Activated T-cell treated with anti-CD3 and anti-CD28 coated beads for 24 hours (primary cell): ENCODE results near the gene NXPH2.
"Not testable (repeated sequence)": the region's sequence is repeated elsewhere in the genome, so short reads cannot be mapped to it uniquely, and the experiment has no call there.

Experiments used
- DNase-seq: peaks from one replicate; pipeline ENCODE4 v3.0.0-alpha.2; 2020; ENCODE audit warnings: low read depth

Gene NXPH2

GRCh38 chr2:138757384-138757783, 22.8 kb downstream of the NXPH2 start:
- DNase-seq, result no peak

DNA sequence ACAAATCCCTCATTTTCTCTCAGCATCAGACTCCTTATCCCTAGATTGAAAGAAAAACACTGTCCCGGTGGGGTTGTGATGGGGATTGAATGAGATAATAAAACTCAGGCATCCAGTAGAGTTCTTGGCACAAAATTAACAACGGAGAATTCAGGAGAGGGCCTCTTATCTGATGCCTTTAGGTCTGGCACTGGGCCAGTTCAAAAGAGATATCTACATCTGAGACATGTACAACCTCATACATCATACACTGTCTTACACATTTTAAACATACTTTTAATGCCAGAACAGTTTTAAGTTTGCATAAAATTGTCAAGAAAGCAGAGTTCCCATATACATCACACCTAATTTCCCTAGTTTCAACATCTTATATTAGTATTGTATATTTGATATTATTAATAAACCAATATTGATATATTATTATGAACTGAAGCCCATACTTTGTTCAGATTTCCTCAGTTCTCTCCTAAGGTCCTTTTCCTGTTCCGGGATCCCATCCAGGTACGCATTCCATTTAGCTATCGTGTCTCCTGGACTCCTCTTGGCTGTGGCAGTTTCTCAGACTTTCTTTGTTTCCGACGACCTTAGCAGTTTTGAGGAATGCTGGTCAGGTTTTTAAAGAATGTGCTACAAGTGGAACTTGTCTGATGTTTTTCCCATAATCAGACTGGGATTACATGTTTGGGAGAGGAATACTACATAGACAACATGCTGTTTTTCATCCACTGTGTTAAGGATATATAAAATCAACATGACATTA, 27.8 kb downstream of the NXPH2 start:
- DNase-seq, result no peak

DNA sequence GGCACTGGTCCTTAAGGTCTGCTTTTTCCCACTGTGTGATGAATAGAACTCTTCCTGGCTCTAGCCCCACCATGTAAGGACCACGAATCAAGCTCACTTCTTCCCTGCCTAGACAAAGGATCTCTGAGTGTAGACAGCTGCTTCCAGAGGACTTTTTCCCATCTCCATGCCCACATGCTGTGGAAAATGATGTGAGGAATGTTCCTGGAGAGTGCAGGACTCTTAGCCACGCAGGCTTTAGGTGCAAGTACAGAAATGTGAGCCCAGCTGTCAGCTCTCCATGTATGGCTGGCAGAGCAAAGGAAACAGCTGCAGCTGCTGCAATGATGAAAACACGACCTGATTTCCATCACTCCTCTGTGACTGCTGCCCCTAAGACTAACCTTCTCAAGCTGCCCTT, 35.5 kb downstream of the NXPH2 start:
- DNase-seq, result no peak

DNA sequence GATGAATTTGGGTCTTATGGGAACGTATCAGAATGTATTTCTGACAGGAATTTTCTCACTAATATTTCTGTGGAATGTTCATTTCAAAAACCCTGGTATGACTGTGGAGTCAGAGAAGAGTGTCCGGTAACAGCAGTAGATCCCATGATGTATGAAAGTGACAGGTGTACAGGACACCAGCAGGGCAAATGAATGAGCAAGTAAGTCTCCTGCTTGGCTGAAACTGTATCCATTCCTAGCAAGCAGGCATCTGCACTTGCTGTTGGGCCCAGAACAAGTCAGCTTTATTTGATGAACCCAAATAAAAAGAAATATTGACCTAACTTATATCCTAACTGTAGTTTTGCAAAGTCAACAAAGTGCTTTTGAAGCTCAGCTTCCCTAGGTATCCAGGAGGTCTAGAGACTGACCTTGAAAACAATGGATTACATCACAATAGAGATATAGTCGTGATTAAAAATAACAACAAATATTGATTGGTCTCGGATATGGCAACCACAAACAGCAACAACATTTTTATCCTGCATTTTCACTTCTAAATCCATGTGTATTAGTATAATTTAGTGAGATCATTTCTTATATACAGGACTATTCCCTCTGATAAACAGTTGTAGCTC, 37.6 kb downstream of the NXPH2 start:
- DNase-seq, result no peak

GRCh38 chr2:138741851-138742250, 38.3 kb downstream of the NXPH2 start:
- no peak for DNase-seq

GRCh38 chr2:138737009-138737554, 43.1 kb downstream of the NXPH2 start:
- not testable (repeated sequence) for DNase-seq

DNA sequence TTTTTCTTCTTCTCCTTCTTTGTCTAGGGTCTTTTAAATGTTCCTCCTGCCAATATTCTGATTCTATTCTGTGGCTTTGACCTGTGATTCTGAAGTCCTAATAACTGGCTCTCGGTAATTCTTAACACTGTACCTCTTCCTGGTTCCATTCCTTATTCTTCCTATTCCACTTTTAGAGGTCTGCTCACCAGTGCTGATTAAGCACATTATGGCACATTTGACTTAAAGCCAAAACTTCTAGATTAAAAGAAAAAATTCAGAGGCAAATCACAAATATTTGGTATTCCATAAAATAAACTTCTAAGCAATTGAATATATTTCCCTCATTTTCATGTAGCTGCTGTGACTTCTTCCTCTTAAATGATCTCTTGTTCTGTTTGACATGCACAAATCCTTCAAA, 47.5 kb downstream of the NXPH2 start:
- DNase-seq, result no peak

- DNase-seq, result no peak
Observed at GRCh38 chr2:138730497-138731030, 49.6 kb downstream of the NXPH2 start.

DNA sequence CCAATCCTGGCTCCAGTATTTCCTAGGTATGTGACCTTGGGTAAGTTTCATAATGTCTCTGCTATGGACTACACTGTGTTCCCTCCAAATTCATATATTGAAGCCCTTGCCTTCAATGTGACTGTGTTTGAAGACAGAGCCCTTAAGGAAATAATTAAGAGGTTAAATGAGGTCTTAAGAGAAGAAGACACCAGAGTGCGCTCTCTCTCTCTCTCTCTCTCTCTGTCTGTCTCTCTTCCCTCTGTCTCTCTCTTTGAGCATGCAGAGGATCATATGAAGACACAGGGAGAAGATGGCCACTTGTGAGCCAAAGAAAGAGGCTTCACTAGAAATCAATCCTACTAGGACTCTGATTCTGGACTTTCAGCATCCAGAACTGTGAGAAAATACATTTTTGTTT, 52.2 kb downstream of the NXPH2 start:
- no peak for DNase-seq

GRCh38 chr2:138726681-138727080, 53.5 kb downstream of the NXPH2 start:
- DNase-seq, result no peak

DNA sequence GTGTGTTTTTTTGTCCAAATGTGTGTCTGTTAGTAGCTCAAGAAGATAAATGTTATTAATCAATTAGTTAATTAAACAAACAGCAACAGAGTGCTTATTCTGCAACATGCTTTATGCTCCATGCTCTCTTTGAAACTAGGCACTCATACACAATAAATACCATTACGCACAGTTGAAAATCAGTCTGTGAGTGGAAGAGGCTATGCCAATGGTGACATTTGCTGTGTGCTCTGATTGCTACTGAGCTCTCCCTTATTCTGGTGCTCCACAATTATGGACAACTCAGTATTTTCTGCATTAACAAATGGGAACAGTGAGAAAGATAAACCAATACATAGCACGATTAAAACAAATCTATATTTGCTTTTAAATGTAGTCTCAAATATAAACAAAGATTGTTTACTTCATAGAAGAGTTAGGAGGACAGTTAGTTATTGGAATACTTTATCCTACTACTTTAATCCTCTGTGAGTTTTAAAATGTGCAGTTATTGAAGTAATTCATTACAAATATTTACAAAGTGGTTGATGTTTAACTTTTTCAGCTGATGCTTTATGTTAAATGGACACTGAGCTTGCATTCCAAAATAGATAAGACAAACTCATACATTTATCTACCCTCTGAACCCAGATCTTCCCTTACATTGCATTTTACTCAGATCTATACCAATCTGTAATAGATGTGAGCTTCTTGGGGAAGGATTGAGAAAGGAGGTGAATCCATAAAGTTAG, 55.3 kb downstream of the NXPH2 start:
- no peak for DNase-seq

DNA sequence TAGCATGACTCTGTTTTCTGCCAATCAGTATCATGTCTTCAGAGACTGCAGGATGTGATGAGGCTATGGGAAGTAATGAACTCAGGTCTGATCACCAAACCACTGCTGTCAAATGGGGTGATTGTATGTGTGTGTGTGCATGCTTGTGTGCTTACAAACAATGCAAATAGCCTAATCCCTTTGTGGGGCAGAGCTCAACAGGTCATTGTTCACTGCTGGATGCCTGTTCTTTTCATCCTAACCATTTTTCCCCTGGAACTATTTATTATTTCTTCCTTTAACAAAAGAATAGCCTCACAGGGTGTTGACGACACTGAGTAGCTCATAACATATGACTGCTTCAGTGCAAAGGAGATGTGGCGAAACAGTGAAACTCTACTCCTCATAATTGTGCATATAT, 55.9 kb downstream of the NXPH2 start:
- DNase-seq, result no peak

GRCh38 chr2:138723196-138723987, 56.8 kb downstream of the NXPH2 start:
- DNase-seq, result no peak

DNA sequence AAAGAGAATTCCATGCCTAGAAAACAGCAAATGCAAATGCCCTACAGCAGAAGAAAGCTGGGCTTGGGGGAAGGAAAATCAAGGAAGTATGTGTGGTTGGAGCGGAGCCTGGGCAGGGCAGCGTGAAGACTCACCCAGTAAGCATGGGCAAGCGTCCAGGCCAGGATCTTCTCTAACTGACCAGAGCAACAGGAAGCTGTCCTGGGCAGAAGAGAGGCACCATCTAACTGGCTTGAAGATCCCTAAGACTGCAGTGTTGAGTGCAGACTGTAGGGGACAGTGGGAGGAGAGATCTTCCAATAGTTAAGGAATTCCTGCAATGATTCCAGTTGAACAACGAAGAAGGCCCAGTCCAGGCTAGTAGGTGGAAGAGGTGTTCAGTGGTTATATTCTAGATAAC, 57.9 kb downstream of the NXPH2 start:
- no peak for DNase-seq

DNA sequence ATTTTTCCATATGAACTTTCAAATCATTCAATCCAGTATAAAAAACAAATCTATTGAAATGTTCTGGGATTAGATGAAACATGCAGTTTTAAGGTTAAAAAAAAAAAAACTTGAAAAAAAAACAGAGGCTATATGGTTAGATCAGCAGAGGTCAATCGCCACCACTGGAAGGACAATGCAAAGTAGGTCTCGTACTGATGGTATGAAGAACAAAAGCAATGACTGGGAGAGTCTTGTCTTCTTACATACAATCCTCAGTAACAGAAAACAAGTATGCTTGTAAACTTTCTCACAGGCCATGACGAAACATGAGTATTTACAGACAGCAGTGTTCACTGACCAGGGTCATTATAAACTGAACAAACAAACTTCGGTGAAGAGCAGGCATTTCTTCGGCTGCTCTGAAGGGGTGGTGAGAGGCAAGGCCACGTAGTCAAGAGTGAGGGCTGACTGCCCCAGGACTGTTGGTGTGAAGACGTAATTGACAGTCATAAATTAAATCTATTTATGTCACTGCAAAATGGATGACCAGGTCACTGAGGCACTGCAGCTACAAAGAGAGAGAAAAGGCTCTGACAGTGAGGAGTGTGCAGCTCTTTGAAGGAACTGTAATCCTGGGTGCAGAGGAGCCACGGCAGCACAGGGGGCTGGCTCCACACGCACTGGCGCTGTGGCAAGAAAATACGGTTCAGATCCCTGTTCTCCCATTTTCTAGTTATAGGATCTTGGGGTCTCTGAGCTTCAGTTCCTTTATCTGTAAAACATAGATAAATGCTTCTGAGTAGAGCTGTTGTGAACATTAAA, 60.0 kb downstream of the NXPH2 start:
- no peak for DNase-seq

DNA sequence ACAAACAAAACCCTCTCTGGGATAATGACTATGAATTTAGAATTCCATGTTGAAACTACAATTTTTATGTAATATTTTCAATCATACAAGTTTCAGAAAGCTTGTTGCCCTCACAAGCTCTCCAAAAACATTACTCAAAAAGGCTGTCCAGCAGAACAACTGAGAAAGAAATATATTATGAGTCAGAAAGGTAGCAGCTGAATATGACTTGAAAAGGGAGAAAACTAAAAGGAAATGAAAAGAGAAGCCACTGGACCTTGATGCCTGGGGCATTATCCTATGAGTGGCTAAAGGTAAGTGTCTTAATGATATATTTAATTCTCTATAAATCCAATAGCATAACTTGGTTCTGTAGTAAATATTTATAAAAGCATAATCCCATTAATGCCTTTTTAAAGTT, 61.8 kb downstream of the NXPH2 start:
- no peak for DNase-seq

DNA sequence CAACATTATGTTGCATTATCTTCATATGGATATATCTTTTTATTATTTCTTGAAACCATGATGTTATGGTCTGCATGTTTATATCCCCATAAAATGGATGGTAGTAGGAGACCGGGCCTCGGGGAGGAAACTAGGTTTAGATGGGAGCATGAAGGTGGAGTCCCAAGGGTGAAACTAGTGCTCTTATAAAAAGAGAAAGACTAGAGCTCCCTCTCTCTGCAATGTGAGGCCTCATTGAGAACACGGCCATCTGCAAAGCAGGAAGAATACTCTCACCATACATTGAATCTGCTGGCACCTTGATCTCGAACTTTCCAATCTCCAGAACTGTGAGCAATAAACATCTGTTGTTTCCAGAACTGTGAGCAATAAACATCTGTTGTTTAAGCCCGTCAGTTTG, 64.0 kb downstream of the NXPH2 start:
- no peak for DNase-seq

DNA sequence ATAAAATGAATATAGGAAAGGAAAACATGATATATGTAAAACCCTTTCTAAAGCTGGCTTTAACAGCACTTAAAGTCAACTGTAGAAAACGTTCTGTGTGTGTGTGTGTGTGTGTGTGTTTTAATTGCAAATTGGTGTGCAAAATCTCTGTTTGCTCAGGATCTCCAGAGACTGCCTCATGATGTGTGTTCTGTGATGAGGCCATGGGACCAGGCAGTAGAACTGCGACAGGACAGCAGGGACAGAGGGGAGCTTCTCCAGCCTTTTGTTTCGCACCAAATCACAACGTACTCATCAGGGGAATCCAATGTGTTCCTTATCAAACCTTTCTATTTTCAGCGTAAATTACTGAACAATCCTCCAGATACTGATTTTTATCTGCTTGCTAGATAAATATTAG, 66.7 kb downstream of the NXPH2 start:
- no peak for DNase-seq

DNA sequence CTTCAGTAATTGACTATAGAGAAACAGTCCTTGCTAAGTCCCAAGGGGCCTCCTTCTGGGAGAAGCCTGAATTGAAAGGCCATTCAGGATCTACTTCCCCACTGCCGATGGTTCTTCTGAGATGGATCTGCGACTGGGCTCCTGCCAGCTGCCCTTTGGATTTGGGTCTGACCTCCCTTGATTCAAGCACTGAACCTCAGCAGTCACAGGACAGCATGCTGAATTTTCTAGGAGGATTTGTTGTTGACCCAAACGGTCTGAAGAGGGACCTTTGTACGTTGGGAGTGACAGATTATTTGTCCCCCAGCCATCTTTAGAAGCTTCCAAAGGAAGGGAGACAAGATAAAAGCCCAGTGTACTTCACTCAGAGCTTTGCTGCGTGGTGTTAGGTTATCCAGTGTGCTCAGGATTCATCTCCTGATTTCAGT, 67.1 kb downstream of the NXPH2 start:
- DNase-seq, result no peak

- DNase-seq, result no peak
Observed at GRCh38 chr2:138712212-138712979, 67.8 kb downstream of the NXPH2 start.
